ENCODE results near the gene ADAMTS8. TPM values are rescaled to one million over a fixed set of nuclear protein-coding genes. Genes with fewer than 3 reads are reported as not detected.

Gene ADAMTS8
- total RNA-seq, 1 donor from 2014 or later: 39.1 TPM

DNA sequence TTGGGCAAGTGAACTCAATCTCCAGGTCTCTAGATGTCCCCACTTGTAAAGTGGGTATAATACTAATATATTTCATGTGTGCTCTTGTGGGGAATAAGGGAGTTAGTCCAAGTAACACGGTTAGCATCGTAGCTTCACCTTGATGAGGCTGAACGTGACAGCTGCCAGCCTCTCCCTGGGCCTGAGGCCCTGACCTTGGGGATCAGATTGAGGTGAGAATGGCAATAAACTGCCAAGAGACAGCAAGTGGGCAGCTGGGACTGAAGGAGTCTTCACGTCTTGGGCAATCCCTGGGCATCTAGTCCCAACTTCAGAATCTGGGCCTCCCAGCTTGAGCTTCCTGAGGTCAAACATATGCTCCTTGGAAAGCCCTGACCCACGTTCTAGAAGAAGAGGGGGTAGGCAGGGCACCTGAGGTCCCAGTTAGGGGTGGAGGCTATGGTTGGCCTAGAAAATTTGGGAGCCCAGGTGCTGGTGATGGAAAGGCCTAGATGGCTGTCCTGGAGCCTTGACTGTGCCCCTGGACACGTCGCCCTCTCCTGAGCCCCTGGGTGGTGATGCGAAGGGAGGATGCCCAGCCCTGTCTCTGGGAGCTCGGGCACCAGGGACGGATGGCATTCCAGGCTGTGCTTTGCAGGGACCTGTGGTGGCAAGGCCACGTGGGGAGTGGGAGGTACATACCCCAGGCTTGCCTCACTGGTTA lies 43.5 kb upstream of the ADAMTS8 start:
- Histone ChIP-seq H3K9me3 (no peaks in the 10 kb centered on the region), H3K36me3 (peaks cover 19% of the 10 kb centered on the region), H3K27ac (no peak overlapping the region), H3K4me3 (no peak overlapping the region), H3K4me1 (peaks cover 2% of the 10 kb centered on the region), H3K27me3 (no peaks in the 10 kb centered on the region)
- ATAC-seq (no peak), DNase-seq (no peak)
- TF ChIP-seq, protein P1, sequence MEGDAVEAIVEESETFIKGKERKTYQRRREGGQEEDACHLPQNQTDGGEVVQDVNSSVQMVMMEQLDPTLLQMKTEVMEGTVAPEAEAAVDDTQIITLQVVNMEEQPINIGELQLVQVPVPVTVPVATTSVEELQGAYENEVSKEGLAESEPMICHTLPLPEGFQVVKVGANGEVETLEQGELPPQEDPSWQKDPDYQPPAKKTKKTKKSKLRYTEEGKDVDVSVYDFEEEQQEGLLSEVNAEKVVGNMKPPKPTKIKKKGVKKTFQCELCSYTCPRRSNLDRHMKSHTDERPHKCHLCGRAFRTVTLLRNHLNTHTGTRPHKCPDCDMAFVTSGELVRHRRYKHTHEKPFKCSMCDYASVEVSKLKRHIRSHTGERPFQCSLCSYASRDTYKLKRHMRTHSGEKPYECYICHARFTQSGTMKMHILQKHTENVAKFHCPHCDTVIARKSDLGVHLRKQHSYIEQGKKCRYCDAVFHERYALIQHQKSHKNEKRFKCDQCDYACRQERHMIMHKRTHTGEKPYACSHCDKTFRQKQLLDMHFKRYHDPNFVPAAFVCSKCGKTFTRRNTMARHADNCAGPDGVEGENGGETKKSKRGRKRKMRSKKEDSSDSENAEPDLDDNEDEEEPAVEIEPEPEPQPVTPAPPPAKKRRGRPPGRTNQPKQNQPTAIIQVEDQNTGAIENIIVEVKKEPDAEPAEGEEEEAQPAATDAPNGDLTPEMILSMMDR (IDR thresholded peaks at IDR 0.05): no peak
- intact Hi-C loops (cut with DNase I): no loop called here

DNA sequence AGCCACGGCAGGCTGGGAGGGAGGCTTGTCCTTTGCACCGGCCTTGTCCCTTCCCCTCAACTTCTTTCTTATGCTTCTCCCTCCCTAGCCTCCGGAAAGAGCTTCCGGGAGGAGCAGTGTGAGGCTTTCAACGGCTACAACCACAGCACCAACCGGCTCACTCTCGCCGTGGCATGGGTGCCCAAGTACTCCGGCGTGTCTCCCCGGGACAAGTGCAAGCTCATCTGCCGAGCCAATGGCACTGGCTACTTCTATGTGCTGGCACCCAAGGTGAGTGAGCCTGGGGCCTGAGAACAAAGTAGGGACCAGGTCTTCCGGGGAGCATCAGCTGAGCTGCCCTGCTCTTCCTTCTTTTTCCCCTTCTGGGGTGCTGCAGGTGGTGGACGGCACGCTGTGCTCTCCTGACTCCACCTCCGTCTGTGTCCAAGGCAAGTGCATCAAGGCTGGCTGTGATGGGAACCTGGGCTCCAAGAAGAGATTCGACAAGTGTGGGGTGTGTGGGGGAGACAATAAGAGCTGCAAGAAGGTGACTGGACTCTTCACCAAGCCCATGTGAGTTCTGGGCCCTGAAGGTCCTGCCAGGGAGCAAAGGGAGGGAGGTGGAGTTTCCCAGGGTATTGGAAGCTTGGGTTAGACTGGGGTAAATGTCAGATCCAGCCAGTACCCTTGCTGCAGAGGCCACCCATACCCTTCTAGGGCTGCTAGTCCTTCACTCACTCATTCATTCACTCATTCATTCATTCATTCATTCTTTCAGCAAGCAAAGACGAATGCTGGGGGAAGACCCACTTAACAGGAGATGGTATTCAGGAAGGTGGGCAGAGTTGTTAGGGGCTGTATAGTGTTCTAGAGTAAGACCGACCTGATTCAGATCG lies 42.7 kb upstream of the ADAMTS8 start:
- Histone ChIP-seq H3K36me3 (peaks cover 23% of the 10 kb centered on the region), H3K27me3 (no peaks in the 10 kb centered on the region), H3K27ac (no peak overlapping the region), H3K4me3 (no peak overlapping the region), H3K4me1 (no peaks in the 10 kb centered on the region), H3K9me3 (no peaks in the 10 kb centered on the region)
- intact Hi-C loops (cut with DNase I): no loop called here
- no peak for DNase-seq
- no peak for ATAC-seq
- TF ChIP-seq, protein P1 (IDR thresholded peaks at IDR 0.05): no peak

DNA sequence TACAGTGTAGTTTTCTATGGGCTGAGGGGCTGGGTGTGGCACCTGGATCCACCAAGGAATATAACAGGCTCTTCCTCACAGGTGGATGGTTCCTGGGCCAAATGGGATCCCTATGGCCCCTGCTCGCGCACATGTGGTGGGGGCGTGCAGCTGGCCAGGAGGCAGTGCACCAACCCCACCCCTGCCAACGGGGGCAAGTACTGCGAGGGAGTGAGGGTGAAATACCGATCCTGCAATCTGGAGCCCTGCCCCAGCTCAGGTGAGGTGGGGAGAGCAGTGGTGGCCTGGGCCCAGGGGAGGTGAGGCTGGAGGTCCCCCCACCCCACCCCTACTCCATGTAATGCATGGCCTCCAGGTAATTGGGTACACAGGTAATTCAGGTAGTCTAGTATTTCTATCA lies 40.8 kb upstream of the ADAMTS8 start:
- H3K36me3 ChIP-seq: peaks cover 33% of the 10 kb centered on the region
- DNase-seq: no peak
- no peaks in the 10 kb centered on the region for H3K9me3 ChIP-seq
- H3K27me3 ChIP-seq: no peaks in the 10 kb centered on the region
- intact Hi-C loops (cut with DNase I): no loop called here
- TF ChIP-seq, protein P1 (IDR thresholded peaks at IDR 0.05): no peak
- ATAC-seq: no peak
- no peak overlapping the region for H3K27ac ChIP-seq
- H3K4me1 ChIP-seq: no peaks in the 10 kb centered on the region
- H3K4me3 ChIP-seq: no peak overlapping the region

DNA sequence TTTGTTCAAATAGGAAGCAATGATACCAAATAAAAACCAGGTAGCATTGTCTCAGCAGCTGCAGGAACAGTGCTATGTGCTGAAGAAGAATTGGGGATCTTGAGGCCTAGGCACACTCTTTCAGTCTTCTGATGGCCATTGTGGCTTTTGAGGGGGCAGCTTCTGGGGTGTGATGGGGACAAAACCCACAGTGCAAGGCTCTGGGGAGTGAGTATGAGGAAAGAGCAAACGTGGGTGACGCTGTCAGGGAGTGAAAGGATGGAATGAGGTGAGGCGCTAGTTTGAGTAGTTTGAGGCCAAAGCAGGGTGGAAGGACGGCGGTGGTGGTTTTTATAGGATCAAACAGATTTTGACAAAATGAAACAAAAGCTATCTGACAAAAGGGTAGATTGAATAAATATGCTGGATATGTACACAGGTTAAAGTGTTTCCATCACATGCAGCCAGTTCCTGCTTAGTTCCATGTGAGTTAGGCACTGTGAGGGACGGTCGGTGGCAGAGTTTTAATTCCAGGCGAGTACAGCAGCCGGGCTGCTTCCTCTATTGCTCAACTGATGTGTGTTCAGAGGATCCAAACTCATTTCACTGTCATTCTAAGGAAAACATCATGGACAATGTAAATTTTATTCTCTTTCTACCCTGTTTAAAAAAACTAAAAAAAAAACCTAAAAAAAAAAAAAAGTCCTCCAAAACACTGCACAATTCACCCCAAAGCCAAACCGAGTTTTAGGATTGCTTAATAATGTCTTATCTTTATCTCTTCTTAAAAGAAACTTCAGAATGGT lies 38.9 kb upstream of the ADAMTS8 start:
- TF ChIP-seq, protein P1 (IDR thresholded peaks at IDR 0.05): no peak
- Histone ChIP-seq H3K36me3 (peaks cover 43% of the 10 kb centered on the region), H3K27ac (no peak overlapping the region), H3K4me3 (no peak overlapping the region), H3K9me3 (no peaks in the 10 kb centered on the region), H3K27me3 (no peaks in the 10 kb centered on the region), H3K4me1 (no peaks in the 10 kb centered on the region)
- no peak for ATAC-seq
- no peak for DNase-seq
- intact Hi-C loops (cut with DNase I): no loop called here

DNA sequence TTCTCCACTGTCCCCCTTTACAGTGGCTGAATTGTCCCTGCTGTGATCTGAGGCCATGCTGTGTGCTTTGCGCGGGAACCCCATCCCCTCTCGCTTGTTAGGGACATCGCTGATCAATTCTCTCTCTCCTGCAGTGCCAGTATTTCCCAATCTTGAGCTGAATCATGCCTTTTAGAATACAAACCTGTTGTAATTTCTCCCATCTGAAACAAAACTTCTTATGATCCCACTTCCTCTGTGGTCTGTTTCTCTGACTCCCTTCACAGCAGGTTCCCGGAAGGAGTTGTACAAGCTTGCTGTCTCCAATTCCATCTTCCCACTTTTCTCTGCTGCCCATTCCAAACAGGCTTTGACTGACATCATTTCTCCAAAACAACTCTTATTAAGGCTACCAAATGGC lies 36.9 kb upstream of the ADAMTS8 start:
- H3K36me3 ChIP-seq: peaks cover 28% of the 10 kb centered on the region
- no peak for DNase-seq

More for the DNA sequence above, 36.9 kb upstream of the ADAMTS8 start:
- H3K27me3 ChIP-seq: no peaks in the 10 kb centered on the region
- H3K4me1 ChIP-seq: no peaks in the 10 kb centered on the region
- TF ChIP-seq, protein P1 (IDR thresholded peaks at IDR 0.05): no peak
- ATAC-seq: no peak
- no peaks in the 10 kb centered on the region for H3K9me3 ChIP-seq
- no peak overlapping the region for H3K4me3 ChIP-seq
- H3K27ac ChIP-seq: no peak overlapping the region
- intact Hi-C loops (cut with DNase I): no loop called here
